Dedifferentiated amniotic fluid mesenchymal stem cell (primary cell): ENCODE results near the gene KLHL15.

Experiments
- DNase-seq: peaks from one replicate; pipeline ENCODE4 v3.0.0-alpha.2; 2016; ENCODE audit errors: extremely low spot score

Gene KLHL15

DNA sequence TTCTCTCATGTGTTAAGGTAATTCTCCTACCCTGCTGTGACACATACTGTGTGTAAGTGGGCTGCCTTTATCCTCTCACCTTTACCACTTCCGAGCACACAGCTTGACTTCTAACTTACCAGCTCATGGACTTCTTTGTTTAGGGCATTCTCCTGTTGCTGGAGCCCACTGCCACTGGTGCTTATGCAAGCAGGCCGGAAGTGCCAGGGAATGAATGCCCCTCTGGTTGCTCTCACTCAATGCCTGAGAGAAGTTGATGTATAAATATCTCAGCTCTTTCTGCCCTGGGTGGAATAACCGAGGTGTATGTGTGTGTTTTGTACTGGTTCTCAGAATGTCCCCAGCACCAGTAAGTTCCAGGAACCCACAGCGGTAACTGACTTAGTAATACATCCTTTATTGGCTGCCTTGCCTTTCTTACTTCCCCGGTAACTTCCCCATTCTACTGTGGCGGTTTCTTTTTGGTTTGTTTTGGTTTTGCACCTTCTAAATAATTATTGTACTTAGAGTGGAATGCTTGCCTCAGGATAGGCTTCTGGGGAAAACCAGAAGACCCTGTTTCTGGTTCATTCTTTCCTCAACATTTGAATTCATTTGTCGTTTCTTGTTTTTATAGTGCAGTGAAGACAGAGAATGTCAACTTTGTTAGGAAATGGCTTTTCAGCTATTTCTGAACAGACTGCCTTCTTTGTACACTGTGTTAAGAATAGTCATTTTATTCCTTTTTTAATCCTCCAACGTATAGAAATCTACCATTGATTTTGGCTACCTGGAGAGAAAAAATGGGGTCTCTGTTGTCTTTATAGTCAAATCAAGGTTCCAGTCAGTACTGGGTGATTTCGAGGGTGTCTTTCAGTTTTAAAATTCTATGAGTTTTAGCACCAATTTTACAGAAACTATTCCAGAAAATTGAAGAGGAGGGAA lies 73.7 kb downstream of the KLHL15 start:
- no peak for DNase-seq

DNA sequence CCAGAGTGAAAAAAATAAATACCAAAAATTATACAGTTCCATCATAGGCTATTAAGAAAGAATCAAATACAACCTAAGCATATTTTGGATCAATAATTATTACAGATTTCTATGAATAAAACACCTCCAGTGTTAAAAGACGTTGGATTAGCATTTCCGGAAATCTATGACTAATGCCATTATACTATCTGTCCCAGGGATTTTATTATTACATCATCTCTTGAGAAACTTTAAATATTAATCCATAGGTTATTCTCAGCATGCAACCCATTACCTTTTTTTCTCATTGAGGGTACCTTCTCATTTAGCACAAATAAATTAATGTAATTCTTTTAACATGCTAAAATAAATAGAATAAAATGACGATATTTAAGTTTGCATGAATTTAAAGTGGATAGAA lies 74.6 kb downstream of the KLHL15 start:
- DNase-seq, result no peak

DNA sequence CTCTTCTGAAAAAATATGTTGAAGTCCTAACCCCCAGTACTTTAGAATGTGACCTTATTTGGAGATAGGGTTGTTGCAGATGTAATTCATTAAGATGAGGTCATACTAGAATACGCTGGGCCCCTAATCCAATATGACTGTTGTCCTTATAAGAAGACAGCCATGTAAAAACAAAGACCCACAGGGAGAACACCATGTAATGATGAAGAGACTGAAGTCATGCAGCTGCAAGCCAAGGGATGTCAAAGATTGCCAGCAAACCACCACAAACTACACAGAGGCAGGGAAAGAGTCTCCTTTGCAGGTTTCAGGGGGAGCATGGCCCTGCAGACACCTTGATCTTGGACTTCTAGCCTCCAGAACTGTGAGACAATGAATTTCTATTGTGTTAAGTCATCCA lies 81.8 kb downstream of the KLHL15 start:
- DNase-seq, result no peak

DNA sequence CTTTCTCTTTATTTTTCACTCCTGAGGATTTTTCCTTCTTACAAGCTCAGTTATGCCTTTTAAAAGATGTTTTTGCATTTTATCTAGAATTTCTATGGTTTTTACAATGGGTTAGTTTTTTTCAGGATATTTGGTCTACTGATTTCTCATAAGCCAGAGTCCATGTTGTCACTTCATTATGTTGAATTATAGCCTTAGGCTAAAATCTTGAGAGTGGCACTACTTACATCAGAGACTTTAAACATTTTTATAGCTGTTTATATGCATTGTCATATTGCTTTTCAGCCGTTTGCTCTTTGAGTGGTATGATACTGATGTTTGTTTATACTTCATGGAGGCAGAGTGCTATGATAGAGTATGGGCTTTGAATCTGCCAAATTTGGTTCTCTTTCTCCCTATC lies 82.8 kb downstream of the KLHL15 start:
- DNase-seq, result no peak

DNA sequence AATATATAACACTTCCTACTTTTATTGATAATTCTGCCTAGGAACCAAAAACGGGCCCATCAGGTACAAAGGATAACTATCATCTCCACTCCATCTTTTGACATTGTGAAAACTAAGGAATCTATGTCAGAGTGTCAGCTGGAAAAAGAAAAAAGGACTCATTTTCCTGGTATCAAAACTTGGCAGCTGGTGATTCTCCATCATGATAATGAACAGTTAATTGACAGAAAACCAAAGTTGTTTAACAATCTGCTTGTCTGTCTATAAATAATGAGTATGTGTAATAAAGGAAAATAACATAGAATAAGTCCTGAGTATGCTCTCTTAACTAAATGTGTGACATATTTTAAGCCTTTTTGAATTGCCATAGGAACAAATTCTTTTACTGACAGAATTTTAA lies 87.8 kb downstream of the KLHL15 start:
- DNase-seq, result no peak

DNA sequence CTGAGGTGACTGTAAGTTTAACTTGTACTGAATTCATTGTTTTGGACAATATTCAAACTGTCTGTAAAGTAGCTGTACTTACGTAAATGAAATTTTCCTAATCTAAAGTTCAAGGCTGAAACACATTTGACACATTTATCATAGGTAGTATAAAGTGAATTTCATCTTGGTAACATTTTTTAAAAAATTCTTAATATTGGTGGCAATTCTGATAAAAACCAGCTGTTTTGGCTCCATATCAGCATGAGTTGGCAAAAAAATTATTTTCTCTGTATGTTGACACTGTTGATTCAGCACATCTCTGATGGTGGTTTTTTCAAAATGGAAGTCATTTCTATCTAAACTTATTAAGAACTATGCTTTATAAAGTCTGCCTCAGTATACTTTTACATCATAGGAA lies 88.3 kb downstream of the KLHL15 start:
- DNase-seq, result no peak

DNA sequence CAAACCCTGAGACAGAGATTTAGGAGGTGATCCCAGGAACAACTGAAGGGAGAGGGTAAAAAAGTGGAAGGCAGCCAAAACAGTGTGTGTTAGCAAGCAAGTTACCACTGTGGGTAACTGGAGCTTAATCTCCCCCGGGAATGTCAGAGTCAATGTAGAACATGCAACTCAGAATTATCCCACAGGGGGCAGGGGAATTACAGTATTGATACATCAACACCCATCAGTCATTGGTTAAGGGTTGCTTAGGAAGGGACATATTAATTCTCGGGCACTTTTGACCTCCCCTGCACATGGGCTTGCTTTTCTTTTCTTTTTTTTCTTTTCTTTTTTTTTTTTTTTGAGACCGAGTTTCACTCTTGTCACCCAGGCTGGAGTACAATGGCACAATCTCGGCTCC lies 89.9 kb downstream of the KLHL15 start:
- no peak for DNase-seq

DNA sequence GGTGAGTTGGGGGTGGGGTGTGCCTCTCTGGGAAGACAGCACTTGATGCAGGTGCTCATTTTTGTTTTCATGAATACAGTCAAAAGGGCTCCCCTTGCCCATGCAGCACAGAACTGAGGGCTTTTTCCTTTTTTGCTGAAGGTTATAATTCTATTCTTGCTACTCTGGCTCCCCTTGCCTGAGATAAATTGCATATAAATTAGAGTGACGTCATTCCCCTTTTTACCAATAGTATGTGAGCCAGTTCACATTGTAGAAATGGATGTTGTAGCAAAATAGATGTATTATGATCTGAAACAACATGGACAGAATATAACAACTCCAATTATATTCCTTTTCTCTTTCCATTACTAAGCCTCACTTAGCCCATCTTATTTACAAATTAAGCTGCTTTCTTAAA lies 90.8 kb downstream of the KLHL15 start:
- DNase-seq, result no peak

DNA sequence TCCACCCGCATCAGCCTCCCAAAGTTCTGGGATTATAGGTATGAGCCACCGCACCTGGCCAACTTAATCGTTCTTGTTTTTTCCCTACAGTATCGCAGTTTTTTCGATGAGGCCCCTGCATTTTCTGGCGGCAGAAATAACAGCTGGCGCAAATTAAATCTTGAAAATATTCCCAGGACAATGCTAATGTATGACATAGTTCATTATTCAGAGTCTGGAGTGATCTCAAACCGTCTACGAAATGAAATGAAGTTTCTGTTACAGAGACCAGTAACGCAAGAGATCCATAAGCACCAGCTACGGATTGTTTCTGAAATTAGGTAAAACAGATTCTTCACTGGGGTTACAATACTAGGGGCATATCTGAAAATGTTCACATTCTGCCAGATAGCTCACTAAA lies 91.9 kb downstream of the KLHL15 start:
- DNase-seq, result no peak
